Brain microvascular endothelial cell (primary cell): Measurements from ENCODE around the gene NOS3.

Source experiments
- DNase-seq: peaks from one replicate; pipeline ENCODE4 v3.0.0-alpha.2; 2020
- H3K27ac ChIP-seq: fragments of 250-450 bp; sonication (Bioruptor Pico); 2 replicates; pipeline ENCODE4 v1.5.1; 2020; ENCODE audit warnings: mild to moderate bottlenecking, moderate library complexity
- H3K27me3 ChIP-seq: fragments of 250-450 bp; sonication (Bioruptor Pico); replicated peaks from 2 replicates; pipeline ENCODE4 v1.5.1; 2020; ENCODE audit warnings: mild to moderate bottlenecking
- H3K36me3 ChIP-seq: fragments of 250-450 bp; sonication (Bioruptor Pico); replicated peaks from 2 replicates; pipeline ENCODE4 v1.5.1; 2020; ENCODE audit warnings: mild to moderate bottlenecking
- H3K4me3 ChIP-seq: 2 replicates; pipeline ENCODE4 v1.5.1; 2011; ENCODE audit warnings: low read depth, mild to moderate bottlenecking, control low read depth, low read length, moderate library complexity
- in situ Hi-C: cut with HindIII; loops from 2 replicates; pipeline ENCODE4 v1.10.0; 2017; ENCODE audit warnings: low sequenced_read_pairs, low pct_ligation_motif_present
- TF ChIP-seq, protein P1 (sequence below): IDR thresholded peaks from 2 replicates; pipeline ENCODE4 v1.5.1; 2011; ENCODE audit warnings: low read depth, mild to moderate bottlenecking, moderate library complexity, low read length, control low read depth, inconsistent platforms; ENCODE audit errors: missing control alignments

NOS3 gene

GRCh38 chr7:150975536-150976319 is 15.1 kb upstream of the NOS3 start:
- no peak for DNase-seq
- Histone ChIP-seq H3K36me3 (no peaks in the 10 kb centered on the region), H3K27me3 (peaks cover 77% of the 10 kb centered on the region), H3K27ac (no peak overlapping the region), H3K4me3 (no peak overlapping the region)
- in situ Hi-C loops = no loop called here
- TF ChIP-seq, protein P1, sequence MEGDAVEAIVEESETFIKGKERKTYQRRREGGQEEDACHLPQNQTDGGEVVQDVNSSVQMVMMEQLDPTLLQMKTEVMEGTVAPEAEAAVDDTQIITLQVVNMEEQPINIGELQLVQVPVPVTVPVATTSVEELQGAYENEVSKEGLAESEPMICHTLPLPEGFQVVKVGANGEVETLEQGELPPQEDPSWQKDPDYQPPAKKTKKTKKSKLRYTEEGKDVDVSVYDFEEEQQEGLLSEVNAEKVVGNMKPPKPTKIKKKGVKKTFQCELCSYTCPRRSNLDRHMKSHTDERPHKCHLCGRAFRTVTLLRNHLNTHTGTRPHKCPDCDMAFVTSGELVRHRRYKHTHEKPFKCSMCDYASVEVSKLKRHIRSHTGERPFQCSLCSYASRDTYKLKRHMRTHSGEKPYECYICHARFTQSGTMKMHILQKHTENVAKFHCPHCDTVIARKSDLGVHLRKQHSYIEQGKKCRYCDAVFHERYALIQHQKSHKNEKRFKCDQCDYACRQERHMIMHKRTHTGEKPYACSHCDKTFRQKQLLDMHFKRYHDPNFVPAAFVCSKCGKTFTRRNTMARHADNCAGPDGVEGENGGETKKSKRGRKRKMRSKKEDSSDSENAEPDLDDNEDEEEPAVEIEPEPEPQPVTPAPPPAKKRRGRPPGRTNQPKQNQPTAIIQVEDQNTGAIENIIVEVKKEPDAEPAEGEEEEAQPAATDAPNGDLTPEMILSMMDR = no peak

- H3K4me3 ChIP-seq = no peak overlapping the region
- DNase-seq = no peak
- TF ChIP-seq, protein P1 = no peak
- no peak overlapping the region for H3K27ac ChIP-seq
- H3K36me3 ChIP-seq = no peaks in the 10 kb centered on the region
- in situ Hi-C loops = no loop called here
- peaks cover 77% of the 10 kb centered on the region for H3K27me3 ChIP-seq
Measured at GRCh38 chr7:150976529-150977381, 14.1 kb upstream of the NOS3 start.

DNA sequence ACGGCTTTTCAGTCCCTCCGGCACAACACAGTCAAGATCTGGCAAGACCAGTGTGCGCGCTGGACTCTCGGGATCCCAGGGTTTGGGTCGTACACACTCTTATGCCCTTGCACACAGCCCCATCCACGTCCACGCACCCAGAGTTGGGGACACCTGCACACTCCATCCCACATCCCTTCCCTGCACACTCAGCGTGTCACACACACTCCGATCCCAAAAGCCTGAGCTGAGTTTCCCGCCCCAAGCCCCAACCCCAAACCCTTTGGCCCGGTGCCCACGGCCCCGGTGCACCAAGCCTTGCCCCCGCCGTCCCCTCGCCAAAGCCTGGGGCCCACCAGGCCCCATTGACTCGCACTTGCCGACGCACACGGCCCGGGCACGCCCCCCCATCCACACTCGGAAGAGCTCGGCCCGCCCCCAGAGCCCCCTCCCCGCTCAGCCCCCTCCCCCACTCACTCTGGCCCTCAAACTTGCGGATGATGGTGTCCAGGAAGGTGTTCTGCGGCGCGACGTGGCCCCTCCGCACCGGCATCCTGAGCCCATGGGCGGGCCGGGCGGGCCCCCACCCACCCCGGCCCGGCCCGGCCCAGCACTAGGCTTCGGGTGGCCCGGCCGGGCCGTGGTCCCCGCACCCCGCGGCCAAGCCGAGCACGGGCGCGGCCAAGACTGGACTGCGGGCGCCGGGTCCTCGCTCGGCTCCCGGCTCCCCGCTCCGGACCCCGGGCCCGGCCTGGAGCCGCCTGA is 13.3 kb upstream of the NOS3 start:
- in situ Hi-C loops = no loop called here
- TF ChIP-seq, protein P1 = no peak
- no peak for DNase-seq
- H3K27ac ChIP-seq = no peak overlapping the region
- H3K36me3 ChIP-seq = no peaks in the 10 kb centered on the region
- H3K4me3 ChIP-seq = no peak overlapping the region
- peaks cover 73% of the 10 kb centered on the region for H3K27me3 ChIP-seq

GRCh38 chr7:150978126-150978789 is 12.6 kb upstream of the NOS3 start, which contains the start of gene KCNH2:
TSS of gene KCNH2 (minus strand) at chr7:150978321. CDS start at chr7:150977913, 408 bp downstream.
- H3K27ac ChIP-seq = no peak within 1 kb of the TSS
- H3K4me3 ChIP-seq = no peak within 1 kb of the TSS
- no peak for DNase-seq
- in situ Hi-C loops = no loop called here
- H3K27me3 ChIP-seq = peaks cover 69% of the 10 kb centered on the region
- TF ChIP-seq, protein P1 = no peak
- no peaks in the 10 kb centered on the region for H3K36me3 ChIP-seq

DNA sequence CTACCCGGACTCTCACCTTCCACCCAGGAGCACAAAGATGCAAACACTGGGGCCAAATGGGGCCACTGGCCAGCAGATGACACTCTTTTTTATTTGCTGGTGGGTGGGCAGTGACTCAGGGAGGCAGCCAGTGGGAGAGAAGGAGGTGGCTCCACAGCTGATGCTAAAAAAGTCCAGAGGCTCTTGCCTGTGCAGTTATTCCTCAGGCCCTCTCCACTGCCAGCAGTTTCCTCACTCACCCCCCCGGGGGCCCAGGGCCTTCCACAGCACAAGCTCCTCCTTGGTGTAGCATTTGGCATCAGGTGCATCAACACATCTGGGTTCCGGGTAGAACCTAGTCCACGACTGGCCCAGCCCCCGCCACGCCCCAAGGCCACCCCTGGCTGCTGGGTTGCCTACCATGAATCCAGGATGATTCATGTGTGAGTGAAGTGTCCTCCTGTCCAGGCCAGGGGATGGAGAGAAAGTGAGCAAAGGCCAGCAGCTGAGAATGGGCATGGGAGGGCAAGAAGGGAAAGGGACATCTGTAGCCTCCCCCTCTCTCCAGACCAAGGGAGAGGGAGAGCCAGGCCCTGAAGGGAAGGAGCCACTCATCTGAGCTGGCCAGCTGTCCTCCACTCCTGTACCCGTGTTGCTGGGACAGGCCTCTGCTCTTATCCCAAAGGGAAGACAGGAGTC is 11.0 kb upstream of the NOS3 start:
- Histone ChIP-seq H3K27me3 (peaks cover 58% of the 10 kb centered on the region), H3K4me3 (no peak overlapping the region), H3K27ac (no peak overlapping the region), H3K36me3 (no peaks in the 10 kb centered on the region)
- TF ChIP-seq, protein P1 = no peak
- in situ Hi-C loops = no loop called here
- DNase-seq = no peak
